AG09319 (cell line): ENCODE measurements around the gene DPF3.

Source experiments
- DNase-seq: peaks from one replicate; pipeline ENCODE4 v3.0.0-alpha.2; 2010; ENCODE audit warnings: low read depth; ENCODE audit errors: extremely low read depth
- CTCF ChIP-seq: IDR thresholded peaks from 2 replicates; pipeline ENCODE4 v1.5.1; 2011; ENCODE audit warnings: low read depth, mild to moderate bottlenecking, inconsistent platforms, low read length, moderate library complexity

The DPF3 gene

GRCh38 chr14:72830356-72830755 is 63.5 kb downstream of the DPF3 start:
- TF ChIP-seq CTCF, result no peak
- DNase-seq, result no peak

- no peak for DNase-seq
- TF ChIP-seq CTCF, result no peak
These were observed 65.3 kb downstream of the DPF3 start for GRCh38 chr14:72828604-72829003.

- DNase-seq, result no peak
- TF ChIP-seq CTCF, result no peak
These were observed 67.9 kb downstream of the DPF3 start for GRCh38 chr14:72826039-72826438.

- no peak for DNase-seq
- no peak for TF ChIP-seq CTCF
These were observed 68.4 kb downstream of the DPF3 start for GRCh38 chr14:72825486-72825885.

- no peak for TF ChIP-seq CTCF
- no peak for DNase-seq
These were observed 69.8 kb downstream of the DPF3 start for GRCh38 chr14:72824051-72824450.

- DNase-seq, result no peak
- no peak for TF ChIP-seq CTCF
These were observed 70.8 kb downstream of the DPF3 start for GRCh38 chr14:72822946-72823611.

GRCh38 chr14:72818998-72819397 is 74.9 kb downstream of the DPF3 start:
- TF ChIP-seq CTCF, result no peak
- DNase-seq, result no peak
